Measurements from ENCODE around the gene KRT38.

KRT38 gene

DNA sequence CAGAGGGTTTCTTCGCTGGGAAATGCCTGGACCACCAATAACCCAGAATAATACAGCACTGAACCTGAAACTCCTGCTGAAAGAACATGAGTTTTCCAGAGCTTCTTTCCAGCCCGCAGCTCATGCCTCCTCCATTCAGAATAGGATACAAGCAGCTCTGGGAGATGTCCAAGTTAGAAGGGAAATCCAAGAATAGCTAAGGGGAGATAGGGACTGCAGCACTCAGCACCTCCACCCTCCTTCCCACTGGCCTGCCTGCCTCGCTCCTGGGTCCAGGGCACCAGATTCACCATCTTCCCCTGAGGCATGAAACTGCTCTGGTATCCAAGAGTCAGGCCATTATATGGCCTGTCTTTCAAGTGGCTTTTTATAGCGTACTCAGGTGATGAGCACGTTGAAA, 47.5 kb downstream of the KRT38 start:
- TF ChIP-seq, protein P1, sequence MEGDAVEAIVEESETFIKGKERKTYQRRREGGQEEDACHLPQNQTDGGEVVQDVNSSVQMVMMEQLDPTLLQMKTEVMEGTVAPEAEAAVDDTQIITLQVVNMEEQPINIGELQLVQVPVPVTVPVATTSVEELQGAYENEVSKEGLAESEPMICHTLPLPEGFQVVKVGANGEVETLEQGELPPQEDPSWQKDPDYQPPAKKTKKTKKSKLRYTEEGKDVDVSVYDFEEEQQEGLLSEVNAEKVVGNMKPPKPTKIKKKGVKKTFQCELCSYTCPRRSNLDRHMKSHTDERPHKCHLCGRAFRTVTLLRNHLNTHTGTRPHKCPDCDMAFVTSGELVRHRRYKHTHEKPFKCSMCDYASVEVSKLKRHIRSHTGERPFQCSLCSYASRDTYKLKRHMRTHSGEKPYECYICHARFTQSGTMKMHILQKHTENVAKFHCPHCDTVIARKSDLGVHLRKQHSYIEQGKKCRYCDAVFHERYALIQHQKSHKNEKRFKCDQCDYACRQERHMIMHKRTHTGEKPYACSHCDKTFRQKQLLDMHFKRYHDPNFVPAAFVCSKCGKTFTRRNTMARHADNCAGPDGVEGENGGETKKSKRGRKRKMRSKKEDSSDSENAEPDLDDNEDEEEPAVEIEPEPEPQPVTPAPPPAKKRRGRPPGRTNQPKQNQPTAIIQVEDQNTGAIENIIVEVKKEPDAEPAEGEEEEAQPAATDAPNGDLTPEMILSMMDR (IDR thresholded peaks at IDR 0.05; ENCODE audit: low read length, missing control alignments) = no peak
- H3K4me3 ChIP-seq (replicated peaks; ENCODE audit: low read depth, low read length) = no peak overlapping the region
- peak; percentile 46 for DNase-seq (ENCODE audit: low read depth)

DNA sequence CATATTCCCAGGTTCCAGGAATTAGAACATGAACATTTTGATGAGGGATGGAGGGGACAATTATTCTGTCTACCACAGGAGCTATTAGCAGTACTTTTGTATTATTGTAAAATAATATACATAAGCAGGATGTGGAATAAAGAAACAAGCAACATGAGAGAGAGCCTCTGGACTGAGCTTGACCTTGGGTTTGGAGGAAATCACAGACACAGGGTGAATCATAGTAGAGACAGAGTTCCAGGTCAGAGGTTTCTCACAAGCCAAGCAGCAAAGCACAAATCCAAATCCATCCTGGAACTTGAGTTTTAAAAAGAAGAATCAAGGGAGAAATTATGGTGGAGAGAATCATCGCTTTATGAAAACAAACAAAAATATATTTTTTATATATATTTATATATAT, 48.5 kb downstream of the KRT38 start:
- TF ChIP-seq, protein P1 (IDR thresholded peaks at IDR 0.05; ENCODE audit: low read length, missing control alignments) = no peak
- no peak overlapping the region for H3K4me3 ChIP-seq (replicated peaks; ENCODE audit: low read depth, low read length)
- DNase-seq (ENCODE audit: low read depth) = no peak

DNA sequence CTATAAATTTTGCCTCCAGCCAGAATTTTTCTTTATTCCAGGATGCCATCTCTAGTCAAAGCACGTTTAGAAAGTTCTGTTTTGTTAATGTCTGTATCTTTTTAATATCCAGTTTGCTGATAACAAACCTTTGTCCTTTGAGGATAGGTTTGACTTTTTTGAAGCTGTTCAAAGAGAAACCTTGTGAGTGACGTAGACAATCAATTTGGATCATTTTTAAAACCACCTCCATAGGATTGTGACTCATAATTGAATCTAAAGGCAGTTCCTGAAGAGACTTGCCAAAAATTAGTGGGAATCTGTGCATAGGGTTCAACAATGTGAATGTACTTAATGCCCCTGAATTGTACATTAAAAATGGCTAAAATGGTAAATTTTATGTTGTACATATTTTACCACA, 49.2 kb downstream of the KRT38 start:
- no peak for DNase-seq (ENCODE audit: low read depth)

DNA sequence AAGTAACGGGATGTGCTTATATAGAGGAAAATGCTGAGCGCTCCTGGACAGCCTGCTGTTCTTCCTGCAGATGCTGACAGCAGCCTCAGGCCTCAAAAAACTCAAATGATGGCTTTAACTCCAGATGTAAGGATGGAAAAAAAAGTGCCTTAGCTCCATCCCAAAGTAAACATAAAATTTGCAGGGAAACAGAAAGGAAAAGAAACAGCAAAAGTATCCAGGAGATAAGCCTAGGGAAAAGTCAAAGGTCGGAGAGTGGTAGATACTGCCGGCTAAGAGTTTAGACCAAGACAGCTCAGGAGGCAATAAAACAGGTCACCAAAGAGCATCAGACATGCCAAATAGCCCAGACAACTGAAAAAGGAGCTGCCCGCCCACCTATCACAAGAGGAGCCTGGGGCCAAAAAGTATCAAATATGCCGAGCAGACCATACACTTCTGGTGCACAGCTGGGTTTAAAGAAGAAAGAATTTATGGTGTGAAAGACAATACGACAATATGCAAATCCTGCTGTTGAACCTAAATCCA, 50.3 kb downstream of the KRT38 start:
- TF ChIP-seq, protein P1 (IDR thresholded peaks at IDR 0.05; ENCODE audit: low read length, missing control alignments) = no peak
- DNase-seq (ENCODE audit: low read depth) = no peak
- H3K4me3 ChIP-seq (replicated peaks; ENCODE audit: low read depth, low read length) = no peak overlapping the region

More for the DNA sequence above, 49.2 kb downstream of the KRT38 start:
- TF ChIP-seq, protein P1 (IDR thresholded peaks at IDR 0.05; ENCODE audit: low read length, missing control alignments) = no peak
- H3K4me3 ChIP-seq (replicated peaks; ENCODE audit: low read depth, low read length) = no peak overlapping the region

DNA sequence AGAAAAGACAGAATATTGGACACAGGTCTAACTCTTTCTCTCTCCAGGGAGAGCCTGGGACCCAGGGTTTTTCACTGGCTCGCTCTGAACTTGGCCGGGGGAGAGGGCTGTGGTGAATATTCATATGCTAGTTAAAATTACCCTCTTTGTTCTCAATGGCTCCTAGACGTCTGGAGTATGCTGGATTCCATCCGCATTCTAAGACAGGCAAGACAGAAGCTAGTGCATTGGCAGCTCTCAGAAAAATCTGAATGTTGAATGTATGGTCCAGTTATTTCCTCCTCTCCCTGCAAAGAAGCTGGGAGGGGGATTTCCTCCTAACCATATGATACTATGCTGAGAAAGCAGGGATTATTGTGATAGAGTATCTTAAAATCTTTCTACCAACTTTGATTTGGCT, 53.1 kb downstream of the KRT38 start:
- TF ChIP-seq, protein P1 (IDR thresholded peaks at IDR 0.05; ENCODE audit: low read length, missing control alignments) = no peak
- no peak overlapping the region for H3K4me3 ChIP-seq (replicated peaks; ENCODE audit: low read depth, low read length)
- DNase-seq (ENCODE audit: low read depth) = no peak

DNA sequence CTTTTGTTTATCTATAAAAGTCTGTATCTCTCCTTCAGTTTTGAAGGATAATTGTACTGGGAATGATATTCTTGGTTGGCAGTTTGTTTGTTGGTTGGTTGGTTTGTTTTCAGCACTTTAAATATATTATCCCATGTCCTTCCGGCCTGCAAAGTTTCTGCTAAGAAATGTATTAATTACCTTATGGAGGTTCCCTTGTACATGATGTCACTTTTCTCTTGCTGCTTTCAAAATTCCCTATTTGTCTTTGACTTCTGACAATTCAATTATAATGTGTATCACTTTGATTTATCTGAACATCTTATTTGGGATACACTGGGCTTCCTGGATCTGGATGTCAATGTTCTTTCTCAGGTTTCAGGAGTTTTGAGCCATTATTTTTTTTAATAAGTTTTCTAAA, 54.6 kb downstream of the KRT38 start:
- TF ChIP-seq, protein P1 (IDR thresholded peaks at IDR 0.05; ENCODE audit: low read length, missing control alignments) = no peak
- no peak for DNase-seq (ENCODE audit: low read depth)
- no peak overlapping the region for H3K4me3 ChIP-seq (replicated peaks; ENCODE audit: low read depth, low read length)

Data from fibroblast of pulmonary artery (primary cell).